Measurements from ENCODE around the gene MBOAT2.

DNA sequence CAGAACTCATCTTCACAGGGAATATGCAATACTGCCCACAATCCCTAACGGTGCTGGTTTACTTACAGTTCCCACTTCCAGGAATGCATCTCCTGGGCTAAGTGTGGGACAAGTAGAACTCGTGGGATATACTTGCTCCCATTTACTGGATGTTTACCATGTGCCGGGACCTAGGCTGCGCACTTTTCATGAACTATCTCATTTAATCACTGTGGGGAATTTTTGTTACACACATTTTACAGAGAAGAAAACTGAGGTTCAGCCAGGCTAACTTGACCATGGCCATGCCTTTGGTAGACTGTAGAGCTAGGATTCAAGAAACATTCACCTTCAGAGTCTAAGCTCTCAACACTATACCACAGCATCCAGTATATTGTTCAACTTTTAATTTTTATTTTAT is 24.4 kb upstream of the MBOAT2 start:
- TF ChIP-seq, protein P1, sequence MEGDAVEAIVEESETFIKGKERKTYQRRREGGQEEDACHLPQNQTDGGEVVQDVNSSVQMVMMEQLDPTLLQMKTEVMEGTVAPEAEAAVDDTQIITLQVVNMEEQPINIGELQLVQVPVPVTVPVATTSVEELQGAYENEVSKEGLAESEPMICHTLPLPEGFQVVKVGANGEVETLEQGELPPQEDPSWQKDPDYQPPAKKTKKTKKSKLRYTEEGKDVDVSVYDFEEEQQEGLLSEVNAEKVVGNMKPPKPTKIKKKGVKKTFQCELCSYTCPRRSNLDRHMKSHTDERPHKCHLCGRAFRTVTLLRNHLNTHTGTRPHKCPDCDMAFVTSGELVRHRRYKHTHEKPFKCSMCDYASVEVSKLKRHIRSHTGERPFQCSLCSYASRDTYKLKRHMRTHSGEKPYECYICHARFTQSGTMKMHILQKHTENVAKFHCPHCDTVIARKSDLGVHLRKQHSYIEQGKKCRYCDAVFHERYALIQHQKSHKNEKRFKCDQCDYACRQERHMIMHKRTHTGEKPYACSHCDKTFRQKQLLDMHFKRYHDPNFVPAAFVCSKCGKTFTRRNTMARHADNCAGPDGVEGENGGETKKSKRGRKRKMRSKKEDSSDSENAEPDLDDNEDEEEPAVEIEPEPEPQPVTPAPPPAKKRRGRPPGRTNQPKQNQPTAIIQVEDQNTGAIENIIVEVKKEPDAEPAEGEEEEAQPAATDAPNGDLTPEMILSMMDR (IDR thresholded peaks at IDR 0.05), result no peak
- no peak for TF ChIP-seq POLR2A (IDR thresholded peaks at IDR 0.05)
